Measurements from ENCODE around the gene PHAF1. TPM values are rescaled to one million over a fixed set of nuclear protein-coding genes. Genes with fewer than 3 reads are reported as not detected.

Gene PHAF1
- total RNA-seq, 4 donors from 2014 or later: 14.2 to 22.5 (median 19.3) TPM

- Histone ChIP-seq H3K27me3 (no peaks in the 10 kb centered on the region), H3K36me3 (peaks cover 37 to 100% (median 62%) of the 10 kb centered on the region in 3 donors), H3K4me1 (peaks cover 0 to 11% (median 0%) of the 10 kb centered on the region in 3 donors), H3K27ac (no peak overlapping the region), H3K9me3 (no peaks in the 10 kb centered on the region), H3K4me3 (no peak overlapping the region)
- DNase-seq: no peak
- 95 to 100% methylated on average over 1 to 4 of the region's 9 CpGs for WGBS, 2 donors
- TF ChIP-seq CTCF (IDR thresholded peaks at IDR 0.05) (no peak), POLR2A (IDR thresholded peaks at IDR 0.05) (no peak)
- intact Hi-C loops (cut with DNase I): no loop called here
Measured at GRCh38 chr16:67142342-67142741, 32.6 kb downstream of the PHAF1 start.

GRCh38 chr16:67144943-67145342 is 35.2 kb downstream of the PHAF1 start:
- DNase-seq: no peak
- H3K36me3 ChIP-seq: peaks cover 37 to 99% (median 62%) of the 10 kb centered on the region in 3 donors
- H3K9me3 ChIP-seq: no peaks in the 10 kb centered on the region
- intact Hi-C loops (cut with DNase I): no loop called here
- TF ChIP-seq CTCF (IDR thresholded peaks at IDR 0.05) (no peak), POLR2A (IDR thresholded peaks at IDR 0.05) (no peak)
- no peak overlapping the region for H3K27ac ChIP-seq
- 78 to 86% methylated on average over 2 of the region's 2 CpGs for whole genome bisulfite sequencing, 2 donors
- no peaks in the 10 kb centered on the region for H3K27me3 ChIP-seq
- no peak overlapping the region for H3K4me3 ChIP-seq
- H3K4me1 ChIP-seq: peaks cover 3 to 36% (median 7%) of the 10 kb centered on the region in 3 donors

GRCh38 chr16:67145746-67146145 is 36.0 kb downstream of the PHAF1 start:
- DNase-seq: no peak
- 92 to 96% methylated on average over 2 of the region's 2 CpGs for WGBS, 2 donors

GRCh38 chr16:67146523-67147357 is 37.0 kb downstream of the PHAF1 start:
- Histone ChIP-seq H3K4me3 (no peak overlapping the region), H3K4me1 (peaks cover 8 to 54% (median 24%) of the 10 kb centered on the region in 3 donors), H3K27me3 (no peaks in the 10 kb centered on the region), H3K36me3 (peaks cover 29 to 81% (median 45%) of the 10 kb centered on the region in 3 donors), H3K27ac (peak overlapping the region in 1 of 4 donors; percentile 0), H3K9me3 (no peaks in the 10 kb centered on the region)
- DNase-seq: no peak
- WGBS, 2 donors: 79 to 86% methylated on average over 6 to 7 of the region's 7 CpGs
- TF ChIP-seq POLR2A (IDR thresholded peaks at IDR 0.05): no peak
- no peak for TF ChIP-seq CTCF (IDR thresholded peaks at IDR 0.05)
- intact Hi-C loops (cut with DNase I): no loop called here

More at GRCh38 chr16:67145746-67146145, 36.0 kb downstream of the PHAF1 start:
- Histone ChIP-seq H3K4me3 (no peak overlapping the region), H3K4me1 (peaks cover 3 to 44% (median 15%) of the 10 kb centered on the region in 3 donors), H3K27ac (no peak overlapping the region), H3K27me3 (no peaks in the 10 kb centered on the region), H3K9me3 (no peaks in the 10 kb centered on the region), H3K36me3 (peaks cover 37 to 91% (median 55%) of the 10 kb centered on the region in 3 donors)
- intact Hi-C loops (cut with DNase I): no loop called here
- TF ChIP-seq CTCF (IDR thresholded peaks at IDR 0.05) (no peak), POLR2A (IDR thresholded peaks at IDR 0.05) (no peak)

GRCh38 chr16:67147437-67148140 is 37.8 kb downstream of the PHAF1 start:
- TF ChIP-seq CTCF (IDR thresholded peaks at IDR 0.05): no peak
- TF ChIP-seq POLR2A (IDR thresholded peaks at IDR 0.05): no peak
- intact Hi-C loops (cut with DNase I): no loop called here
- H3K36me3 ChIP-seq: peaks cover 29 to 72% (median 36%) of the 10 kb centered on the region in 3 donors
- H3K4me1 ChIP-seq: peaks cover 8 to 57% (median 24%) of the 10 kb centered on the region in 3 donors
- peak overlapping the region in 1 of 4 donors; percentile 0 for H3K27ac ChIP-seq
- no peak overlapping the region for H3K4me3 ChIP-seq
- DNase-seq: no peak
- 37 to 65% methylated on average over 3 to 4 of the region's 4 CpGs for WGBS, 2 donors
- H3K27me3 ChIP-seq: no peaks in the 10 kb centered on the region
- H3K9me3 ChIP-seq: no peaks in the 10 kb centered on the region

Data from esophagus squamous epithelium (tissue), 5 donors.